Myocyte (in vitro differentiated cells): ENCODE data around the gene UGT2B11. TPM values are rescaled to one million over a fixed set of nuclear protein-coding genes. Genes with fewer than 3 reads are reported as not detected.
"Not testable (repeated sequence)": the region's sequence is repeated elsewhere in the genome, so short reads cannot be mapped to it uniquely, and the experiment has no call there.

ENCODE experiments used
- DNase-seq: peaks from one replicate; pipeline ENCODE4 v3.0.0-alpha.2; 2012; ENCODE audit warnings: low read depth
- polyA plus RNA-seq: library from polyadenylated mRNA; unstranded; fragments of >200 nt; gene quantifications from one replicate; pipeline ENCODE4 v1.2.1, GENCODE V29; 2012; ENCODE audit warnings: missing spikeins
- total RNA-seq: library from RNA; depleted of rRNA; stranded (reverse); fragments of >200 nt; gene quantifications from 2 replicates; pipeline ENCODE4 v1.2.3, GENCODE V29; 2014

Gene UGT2B11
- not detected in 2 replicates for total RNA-seq
- not detected for polyA plus RNA-seq

GRCh38 chr4:69214716-69215115, at the start of gene UGT2B11:
Gene UGT2B11 (minus strand): TSS chr4:69214748. CDS start chr4:69214722, 26 bp downstream.
- DNase-seq: no peak

- DNase-seq: not testable (repeated sequence)
Measured at GRCh38 chr4:69253147-69253772, 38.7 kb upstream of the UGT2B11 start.

DNA sequence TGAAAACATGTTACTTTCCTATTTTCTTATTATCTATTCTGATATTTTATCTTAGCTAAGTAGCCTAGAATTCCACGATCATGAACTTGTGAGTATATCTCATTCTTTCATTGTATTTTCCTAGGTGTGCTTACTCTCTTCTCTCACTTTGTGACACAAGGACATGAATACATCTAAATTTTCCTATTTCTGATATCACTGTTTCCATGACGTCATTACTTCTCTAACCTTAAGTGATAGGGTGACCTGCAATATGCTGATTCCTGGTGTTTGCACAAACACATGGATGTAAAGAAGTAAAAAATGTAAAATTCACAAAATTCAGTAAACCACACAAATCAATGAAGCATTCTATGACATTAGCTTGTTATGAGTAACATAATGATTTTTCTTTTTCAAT, 36.3 kb upstream of the UGT2B11 start:
- DNase-seq: not testable (repeated sequence)

DNA sequence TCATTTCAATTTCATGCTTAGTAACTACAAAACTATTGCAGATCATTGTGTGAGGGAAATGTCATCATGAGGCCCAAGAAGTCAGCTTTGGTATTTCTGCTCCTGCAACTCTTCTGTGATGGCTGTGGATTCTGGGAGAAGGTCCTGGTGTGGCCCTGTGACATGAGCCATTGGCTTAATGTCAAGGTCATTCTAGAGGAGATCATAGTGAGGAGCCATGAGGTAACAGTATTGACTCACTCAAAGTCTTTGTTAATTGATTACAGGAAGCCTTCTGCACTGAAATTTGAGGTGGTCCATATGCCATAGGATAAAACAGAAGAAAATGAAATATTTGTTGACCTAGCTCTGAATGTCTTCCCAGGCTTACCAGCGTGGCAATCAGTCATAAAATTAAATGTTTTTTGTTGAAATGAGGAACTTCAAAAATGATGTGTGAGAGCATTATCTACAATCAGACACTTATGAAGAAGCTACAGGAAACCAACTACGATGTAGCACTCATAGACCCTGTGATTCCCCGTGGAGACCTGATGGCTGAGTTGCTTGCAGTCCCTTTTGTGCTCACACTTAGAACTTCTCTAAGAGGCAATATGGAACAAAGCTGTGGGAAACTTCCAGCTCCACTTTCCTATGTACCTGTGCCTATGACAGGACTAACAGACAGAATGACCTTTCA, 28.2 kb upstream of the UGT2B11 start:
- DNase-seq: not testable (repeated sequence)

DNA sequence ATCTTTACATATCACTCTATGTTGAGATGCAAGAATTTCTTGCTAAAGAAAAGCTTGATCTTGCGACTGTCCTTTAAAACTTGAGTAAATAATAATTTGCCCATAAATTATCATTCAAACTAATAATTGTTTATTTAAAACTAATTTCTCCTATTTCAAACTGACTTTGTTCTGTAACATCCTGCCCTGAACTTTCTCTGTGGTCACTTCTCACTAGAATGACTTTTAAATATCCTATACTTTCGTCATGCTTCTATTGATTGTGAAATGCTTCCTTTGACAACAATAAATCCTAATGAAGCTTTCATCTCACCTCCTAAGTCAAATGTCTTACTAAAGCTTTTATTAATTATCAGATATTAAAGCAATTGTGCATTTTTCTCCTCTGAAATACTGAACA, 27.2 kb upstream of the UGT2B11 start:
- not testable (repeated sequence) for DNase-seq

DNA sequence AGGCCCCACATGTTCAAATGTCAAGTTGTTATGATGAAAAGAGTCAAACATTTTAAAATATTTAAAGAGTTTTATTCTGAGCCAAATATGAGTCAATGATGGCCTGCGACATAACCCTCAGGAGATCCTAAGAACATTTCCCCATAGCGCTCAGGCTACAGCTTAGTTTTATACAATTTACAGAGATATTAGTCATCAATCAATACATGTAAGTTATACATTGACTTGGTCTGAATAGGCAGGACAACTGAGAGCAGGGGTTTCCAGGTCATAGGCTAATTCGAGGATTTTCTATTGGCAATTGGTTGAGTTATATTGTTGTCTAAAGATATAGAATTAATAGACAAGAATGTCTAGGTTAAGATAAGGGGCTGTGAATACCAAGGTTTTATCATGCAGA, 26.2 kb upstream of the UGT2B11 start:
- not testable (repeated sequence) for DNase-seq

DNA sequence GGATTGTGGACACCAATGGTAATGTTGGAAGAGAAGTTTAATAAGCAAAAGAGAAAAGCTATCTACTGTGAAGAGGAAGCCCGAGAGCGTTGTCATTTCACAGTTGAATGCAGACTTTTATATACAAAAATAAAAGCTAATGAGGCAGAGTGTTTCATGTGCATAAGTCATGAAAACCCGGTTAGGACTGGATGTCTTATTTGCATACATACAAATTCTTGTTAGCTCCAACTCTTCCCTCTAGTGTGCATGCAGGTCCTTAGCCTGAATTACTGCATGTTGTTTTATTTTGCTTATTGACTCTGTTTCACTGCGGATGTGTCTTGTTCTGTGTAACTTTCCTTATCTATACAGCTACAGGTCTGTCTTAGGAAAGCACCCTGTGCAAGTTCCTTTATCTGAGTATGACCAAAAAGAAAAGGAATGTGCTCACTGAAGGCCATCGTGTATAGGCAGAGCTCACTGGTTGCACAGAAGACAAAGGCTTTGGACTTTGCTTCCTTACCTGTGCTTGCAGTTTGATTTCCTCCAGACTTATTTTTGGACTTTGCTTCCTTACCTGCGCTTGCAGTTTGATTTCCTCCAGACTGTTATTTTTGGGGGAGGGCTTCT, 25.1 kb upstream of the UGT2B11 start:
- DNase-seq: no peak

DNA sequence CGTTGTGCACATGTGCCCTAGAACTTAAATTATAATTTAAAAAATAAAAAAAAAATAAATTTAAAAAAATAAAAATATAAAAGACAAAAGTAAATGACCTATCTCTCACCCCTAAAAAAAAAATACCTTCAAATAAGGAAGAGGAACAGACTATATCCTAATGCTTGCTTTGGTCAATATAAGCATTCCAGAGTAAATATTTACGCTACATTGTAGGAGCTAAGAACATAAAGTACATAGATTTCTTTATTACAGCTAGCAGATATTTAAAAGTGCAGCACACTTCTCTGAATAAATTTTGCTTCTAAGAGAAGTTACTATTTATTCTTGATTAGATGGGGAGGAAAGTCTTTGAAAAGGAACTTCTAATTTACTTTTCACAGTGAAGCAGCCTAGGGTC, 24.5 kb upstream of the UGT2B11 start:
- no peak for DNase-seq

- DNase-seq: no peak
Measured at GRCh38 chr4:69224891-69225290, 10.3 kb upstream of the UGT2B11 start.

- not testable (repeated sequence) for DNase-seq
Measured at GRCh38 chr4:69223277-69223676, 8.7 kb upstream of the UGT2B11 start.

- DNase-seq: not testable (repeated sequence)
Measured at GRCh38 chr4:69218491-69218890, 3.9 kb upstream of the UGT2B11 start.

- no peak for DNase-seq
Measured at GRCh38 chr4:69210911-69211310, 3.6 kb downstream of the UGT2B11 start.

GRCh38 chr4:69198506-69198905, 16.0 kb downstream of the UGT2B11 start:
- not testable (repeated sequence) for DNase-seq

DNA sequence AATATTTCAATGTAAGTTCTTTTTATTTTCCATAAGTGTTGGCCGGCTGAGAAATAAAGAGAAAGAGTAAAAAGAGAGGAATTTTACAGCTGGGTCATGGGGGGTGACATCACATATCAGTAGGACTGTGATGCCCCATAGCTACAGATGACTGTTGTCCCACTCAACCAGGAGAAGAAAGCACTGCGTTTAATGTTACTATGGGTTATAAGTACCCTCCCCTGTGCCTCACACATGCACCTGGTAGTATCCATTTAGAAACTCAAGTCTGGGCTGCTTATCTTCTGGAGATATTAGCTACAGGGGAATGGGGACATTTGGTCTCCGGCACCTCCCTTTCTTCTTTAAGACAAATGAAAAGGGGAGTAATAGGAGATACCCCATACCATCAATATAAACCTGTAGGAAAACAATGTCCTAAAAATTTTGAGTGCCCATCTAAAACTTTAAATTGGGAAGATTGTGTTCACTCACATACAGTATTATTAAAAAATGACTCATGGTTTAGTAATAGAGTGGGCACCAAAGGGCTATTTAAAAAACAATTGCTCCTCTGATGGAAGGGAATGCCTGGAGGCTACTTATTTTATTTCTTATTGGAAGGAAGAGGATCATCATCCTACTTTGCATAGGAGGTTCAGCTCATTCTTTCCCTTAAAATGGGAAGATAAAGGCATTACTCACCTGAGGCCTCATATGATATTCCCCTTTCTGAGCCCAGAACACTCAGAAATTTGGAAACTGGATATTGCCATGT, 18.2 kb downstream of the UGT2B11 start:
- peak; percentile 3 for DNase-seq

- DNase-seq: no peak
Measured at GRCh38 chr4:69194166-69194565, 20.4 kb downstream of the UGT2B11 start.

DNA sequence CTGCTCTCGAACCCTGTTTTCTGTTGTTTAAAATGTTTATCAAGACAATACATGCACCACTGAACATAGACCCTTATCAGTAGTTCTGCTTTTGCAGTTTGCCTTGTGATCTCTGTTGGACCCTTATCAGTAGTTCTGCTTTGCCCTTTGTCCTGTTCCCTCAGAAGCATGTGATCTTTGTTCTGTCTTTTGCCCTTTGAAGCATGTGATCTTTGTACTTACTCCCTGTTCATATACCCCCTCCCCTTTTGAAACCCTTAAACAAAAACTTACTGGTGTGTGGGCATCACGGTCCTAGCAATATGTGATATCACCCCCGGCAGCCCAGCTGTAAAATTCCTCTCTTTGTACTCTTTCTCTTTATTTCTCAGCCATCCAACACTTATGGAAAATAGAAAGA, 22.6 kb downstream of the UGT2B11 start:
- DNase-seq: not testable (repeated sequence)

DNA sequence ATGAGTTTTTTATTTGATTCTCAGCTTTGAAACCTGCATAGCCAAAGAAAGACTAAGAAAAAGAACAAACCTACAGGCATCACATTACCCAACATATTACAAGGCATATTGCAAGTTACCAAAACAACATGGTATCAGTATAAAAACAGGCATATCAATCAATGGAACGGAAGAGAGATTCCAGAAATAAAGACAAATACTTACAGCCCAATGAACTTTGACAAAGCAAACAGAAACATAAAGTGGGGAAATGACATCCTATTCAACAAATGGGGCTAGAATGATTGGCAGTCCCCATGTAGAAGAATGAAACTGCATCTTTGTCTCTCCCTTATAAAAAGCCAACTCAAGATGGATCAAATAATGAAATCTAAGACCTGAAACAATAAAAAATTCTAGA, 23.9 kb downstream of the UGT2B11 start:
- DNase-seq: not testable (repeated sequence)

DNA sequence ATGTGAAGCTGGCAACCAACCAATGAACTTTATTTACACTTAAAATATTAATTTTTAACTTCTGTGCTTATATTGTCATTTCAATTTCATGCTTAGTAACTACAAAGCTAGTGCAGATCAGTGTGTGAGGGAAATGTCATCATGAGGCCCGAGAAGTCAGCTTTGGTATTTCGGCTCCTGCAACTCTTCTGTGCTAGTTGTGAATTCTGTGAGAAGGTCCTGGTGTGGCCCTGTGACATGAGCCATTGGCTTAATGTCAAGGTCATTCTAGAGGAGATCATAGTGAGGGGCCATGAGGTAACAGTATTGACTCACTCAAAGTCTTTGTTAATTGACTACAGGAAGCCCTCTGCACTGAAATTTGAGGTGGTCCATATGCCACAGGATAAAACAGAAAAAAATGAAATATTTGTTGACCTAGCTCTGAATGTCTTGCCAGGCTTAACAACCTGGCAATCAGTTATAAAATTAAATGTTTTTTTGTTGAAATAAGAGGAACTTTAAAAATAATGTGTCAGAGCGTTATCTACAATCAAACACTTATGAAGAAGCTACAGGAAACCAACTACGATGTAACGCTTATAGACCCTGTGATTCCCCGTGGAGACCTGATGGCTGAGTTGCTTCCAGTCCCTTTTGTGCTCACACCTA, 32.9 kb downstream of the UGT2B11 start:
- not testable (repeated sequence) for DNase-seq

DNA sequence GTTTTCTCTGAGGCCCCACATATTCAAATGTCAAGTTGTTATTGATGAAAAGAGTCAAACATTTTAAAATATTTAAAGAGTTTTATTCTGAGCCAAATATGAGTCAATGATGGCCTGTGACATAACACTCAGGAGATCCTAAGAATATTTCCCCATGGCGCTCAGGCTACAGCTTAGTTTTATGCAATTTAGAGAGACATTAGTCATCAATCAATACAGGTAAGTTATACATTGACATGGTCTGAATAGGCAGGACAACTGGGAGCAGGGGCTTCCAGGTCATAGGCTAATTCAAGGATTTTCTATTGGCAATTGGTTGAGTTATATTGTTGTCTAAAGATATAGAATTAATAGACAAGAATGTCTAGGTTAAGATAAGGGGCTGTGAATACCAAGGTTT, 34.7 kb downstream of the UGT2B11 start:
- not testable (repeated sequence) for DNase-seq

GRCh38 chr4:69178751-69179205, 35.8 kb downstream of the UGT2B11 start:
- DNase-seq: not testable (repeated sequence)
